GM19023 (cell line): Measurements from ENCODE around the gene SARDH.

Experiments used
- ATAC-seq: cut with Tn5 transposase; IDR thresholded peaks from one replicate; pipeline ENCODE4 v1.9.1; 2021; ENCODE audit warnings: mild to moderate bottlenecking, moderate library complexity; ENCODE audit not compliant: unreplicated experiment

Gene SARDH

DNA sequence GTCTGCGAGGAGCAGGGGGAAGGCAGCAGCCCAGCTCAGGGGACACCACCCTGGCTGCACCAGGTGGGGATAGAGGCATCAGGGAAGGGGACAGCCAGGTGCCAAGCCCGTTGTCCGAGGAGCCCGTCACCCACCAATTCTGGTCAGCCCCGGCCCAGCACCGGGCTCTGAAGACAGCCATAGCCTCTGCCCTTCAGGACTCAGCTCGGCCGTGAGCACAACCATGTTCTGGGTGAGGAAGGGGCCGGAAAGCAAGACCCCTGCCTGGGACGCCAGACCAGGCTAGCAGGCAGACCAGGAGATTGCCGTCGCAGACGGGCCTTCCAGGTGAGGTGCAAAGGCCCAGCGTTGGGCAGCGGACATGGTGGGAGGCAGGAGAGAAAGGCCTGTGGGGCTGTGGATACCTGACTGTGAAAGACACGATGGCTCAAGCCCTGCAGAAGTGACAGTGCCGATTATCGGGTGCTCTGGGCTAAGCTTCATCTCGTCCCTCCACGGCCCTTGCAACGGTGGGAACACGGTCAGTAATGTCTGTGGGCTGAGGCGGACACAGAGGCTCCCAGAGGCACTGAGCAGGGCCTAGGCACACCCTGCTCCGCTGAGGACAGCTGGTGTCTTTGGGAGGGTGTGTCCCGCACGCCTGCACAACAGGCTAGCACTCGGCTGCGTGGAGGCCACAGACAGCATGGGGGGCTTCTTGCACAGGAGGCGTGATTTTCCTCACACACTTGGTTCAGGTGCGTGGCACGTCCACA is 65.5 kb downstream of the SARDH start:
- ATAC-seq, result no peak

- ATAC-seq, result no peak
Observed at GRCh38 chr9:133671371-133671770, 66.8 kb downstream of the SARDH start.

DNA sequence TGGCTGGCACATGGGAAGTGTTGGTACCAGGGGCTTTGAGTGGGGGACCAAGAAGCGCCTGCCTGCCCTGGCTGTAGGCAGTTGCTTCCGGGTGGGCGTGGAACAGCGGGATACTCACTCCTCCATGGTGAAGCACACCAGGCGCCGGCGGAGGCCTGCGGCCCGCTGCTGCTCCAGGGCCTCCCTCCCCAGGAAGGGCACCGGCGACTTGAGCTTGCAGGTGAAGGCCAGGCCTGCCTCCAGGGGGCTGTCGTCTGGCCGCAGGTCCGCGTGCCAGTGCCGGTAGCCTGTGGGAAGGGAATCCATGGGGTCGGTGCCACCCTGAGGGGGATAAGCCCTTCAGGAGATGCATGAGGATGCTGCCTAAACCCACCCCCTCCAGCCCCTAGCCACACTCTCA is 67.7 kb downstream of the SARDH start:
- ATAC-seq, result no peak

DNA sequence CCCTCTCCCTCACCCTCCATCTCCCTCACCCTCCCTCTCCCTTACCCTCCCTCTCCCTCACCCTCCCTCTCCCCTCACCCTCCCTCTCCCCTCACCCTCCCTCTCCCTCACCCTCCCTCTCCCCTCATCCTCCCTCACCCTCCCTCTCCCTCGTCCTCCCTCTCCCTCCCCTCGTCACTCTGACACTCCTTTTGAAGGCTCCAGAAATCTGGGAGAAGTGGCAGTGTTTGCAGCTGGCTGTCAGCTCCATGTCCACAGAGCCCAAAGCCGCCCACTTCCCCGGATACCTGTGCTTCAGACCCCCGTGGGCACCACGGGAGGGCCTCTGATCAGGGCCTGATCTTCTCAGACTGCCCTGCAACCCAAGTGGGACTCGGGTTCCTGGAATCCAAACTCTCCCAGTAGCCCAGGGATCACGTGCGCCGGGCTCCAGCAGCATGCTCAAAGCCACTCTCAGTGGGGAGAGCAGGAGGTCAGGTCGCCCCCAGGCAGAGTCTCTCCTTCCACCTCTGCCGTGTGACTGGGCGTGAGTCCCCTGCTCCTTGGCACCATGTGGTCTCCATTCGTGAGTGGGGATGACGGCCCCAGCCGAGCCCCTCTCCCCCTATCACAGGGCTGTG is 68.9 kb downstream of the SARDH start:
- no peak for ATAC-seq

GRCh38 chr9:133667759-133668450 is 70.2 kb downstream of the SARDH start:
- ATAC-seq, result no peak

GRCh38 chr9:133666845-133667244 is 71.3 kb downstream of the SARDH start:
- no peak for ATAC-seq

DNA sequence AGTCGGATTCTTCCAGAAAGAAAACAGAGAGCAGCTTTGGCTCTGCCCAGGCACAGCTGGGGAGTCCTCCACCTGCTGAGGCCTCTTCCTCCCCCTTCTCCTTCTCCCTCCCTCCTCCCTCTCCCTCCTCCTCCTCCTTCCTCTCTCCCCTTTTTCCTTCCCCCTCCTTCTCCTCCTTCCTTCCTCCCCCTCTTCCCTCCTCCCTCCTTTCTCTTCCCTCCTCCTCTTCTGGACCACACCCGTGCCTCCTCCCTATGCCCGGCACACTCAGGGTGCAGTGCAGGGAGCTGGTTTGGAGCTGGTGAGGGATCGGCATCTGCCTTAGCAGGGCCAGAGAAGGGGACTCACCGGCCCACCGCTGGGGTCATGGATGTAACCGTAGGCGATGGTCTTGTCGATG is 71.8 kb downstream of the SARDH start:
- no peak for ATAC-seq

DNA sequence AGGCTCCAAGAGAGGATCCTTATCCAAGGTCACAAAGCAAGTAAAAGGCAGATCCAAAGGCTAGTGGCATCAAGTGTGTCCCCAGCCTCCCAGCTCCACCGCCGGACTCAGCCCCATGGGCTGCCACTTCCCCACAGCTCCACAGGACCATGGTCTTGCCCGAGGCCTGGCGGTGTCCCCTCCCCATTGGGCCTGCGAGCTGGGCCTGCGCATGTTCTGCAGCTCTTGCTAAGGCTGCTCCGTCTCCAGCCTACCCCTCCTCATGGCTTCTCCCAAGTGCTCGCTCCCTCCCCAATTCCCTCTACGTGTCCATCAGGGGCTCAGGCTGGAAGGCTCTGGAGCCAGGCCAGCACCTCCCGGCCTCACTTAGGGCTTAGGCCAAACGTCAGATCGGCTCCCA is 72.6 kb downstream of the SARDH start:
- no peak for ATAC-seq

- no peak for ATAC-seq
Observed at GRCh38 chr9:133665096-133665495, 73.1 kb downstream of the SARDH start.

DNA sequence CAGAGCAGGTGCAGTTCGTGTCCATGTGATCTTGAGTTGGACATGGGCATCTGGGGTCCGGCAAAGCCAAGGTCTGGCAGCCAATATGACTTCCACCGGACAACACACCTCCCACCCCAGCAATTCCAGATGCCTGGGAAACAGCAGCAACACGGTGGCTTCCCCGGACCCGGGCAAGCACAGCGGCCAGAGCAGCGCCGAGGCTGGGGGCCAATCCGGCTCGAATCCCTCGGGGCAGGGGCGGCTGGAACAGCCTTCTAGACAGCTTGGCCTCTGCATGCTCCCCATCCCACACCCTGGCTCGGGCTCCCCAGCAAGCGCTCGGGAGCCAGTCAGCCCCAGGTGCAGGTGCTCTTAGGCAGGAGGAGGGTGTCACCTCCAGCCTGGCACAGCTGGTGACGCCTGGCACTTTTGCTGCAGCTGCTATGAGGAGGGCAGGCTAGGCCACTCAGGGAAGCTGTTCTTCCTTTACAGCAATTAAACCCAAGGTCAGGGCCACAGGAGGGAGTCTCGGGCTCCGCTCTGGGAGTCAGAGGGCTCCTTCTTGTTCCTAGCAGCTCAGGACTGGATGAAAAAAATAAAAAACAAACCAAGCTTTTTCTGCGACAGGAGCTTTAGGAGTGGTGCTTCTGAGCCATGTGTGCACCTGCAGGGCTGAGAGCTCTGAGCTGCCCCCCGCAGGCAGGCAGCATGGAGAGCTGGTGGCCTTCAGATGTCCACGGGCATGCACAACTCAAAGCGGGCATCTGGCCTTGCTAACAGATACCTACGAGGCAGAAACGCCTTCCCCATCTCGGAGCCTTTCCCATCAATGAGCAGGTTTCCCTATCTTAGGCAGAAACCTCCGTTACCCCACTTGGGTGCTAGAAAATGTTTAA is 73.7 kb downstream of the SARDH start:
- ATAC-seq, result no peak

GRCh38 chr9:133661846-133662540 is 76.2 kb downstream of the SARDH start:
- no peak for ATAC-seq

DNA sequence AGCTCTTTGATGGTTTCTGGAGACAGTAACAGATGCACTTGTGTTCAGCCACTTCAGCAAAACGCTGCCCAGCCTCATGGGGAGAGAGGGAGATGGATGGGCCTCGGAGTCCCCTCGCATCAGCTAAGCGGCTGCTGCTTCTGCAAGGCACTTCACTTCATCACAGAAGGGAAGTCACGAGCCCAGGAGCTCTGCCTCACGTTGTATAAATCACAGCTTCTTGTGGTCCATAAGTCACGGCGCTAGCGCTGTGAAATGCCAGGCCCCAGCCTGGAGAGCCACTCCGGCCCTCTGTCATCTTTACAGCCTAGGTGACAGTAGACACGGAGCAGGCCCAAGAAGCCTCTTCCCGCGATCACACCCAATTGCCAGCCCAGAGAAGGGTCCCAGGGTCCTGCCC is 78.6 kb downstream of the SARDH start:
- no peak for ATAC-seq

GRCh38 chr9:133658442-133659431 is 79.4 kb downstream of the SARDH start:
- ATAC-seq, result no peak

DNA sequence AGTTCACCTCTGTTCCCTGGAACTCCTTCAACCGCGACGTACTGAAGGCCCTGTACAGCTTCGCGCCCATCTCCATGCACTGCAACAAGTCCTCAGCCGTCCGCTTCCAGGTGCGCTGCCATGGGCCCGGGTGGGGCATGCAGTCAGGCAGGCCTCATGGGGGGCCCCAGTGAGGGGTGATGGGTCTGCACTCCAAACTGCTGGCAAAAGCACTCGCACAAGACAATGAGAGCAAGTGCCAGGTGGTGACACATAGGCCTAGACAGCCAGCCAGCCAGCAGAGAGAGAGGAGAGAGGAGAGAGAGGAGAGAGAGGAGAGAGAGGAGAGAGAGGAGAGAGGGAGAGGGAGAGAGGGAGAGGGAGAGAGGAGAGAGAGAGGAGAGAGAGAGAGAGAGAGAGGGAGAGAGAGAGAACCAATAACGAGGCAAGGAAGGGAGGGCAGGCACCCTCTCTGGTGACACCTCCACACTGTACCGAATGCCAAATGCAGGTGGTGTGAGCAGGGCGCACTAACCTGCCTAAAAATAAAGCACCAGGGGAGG is 81.0 kb downstream of the SARDH start:
- no peak for ATAC-seq

DNA sequence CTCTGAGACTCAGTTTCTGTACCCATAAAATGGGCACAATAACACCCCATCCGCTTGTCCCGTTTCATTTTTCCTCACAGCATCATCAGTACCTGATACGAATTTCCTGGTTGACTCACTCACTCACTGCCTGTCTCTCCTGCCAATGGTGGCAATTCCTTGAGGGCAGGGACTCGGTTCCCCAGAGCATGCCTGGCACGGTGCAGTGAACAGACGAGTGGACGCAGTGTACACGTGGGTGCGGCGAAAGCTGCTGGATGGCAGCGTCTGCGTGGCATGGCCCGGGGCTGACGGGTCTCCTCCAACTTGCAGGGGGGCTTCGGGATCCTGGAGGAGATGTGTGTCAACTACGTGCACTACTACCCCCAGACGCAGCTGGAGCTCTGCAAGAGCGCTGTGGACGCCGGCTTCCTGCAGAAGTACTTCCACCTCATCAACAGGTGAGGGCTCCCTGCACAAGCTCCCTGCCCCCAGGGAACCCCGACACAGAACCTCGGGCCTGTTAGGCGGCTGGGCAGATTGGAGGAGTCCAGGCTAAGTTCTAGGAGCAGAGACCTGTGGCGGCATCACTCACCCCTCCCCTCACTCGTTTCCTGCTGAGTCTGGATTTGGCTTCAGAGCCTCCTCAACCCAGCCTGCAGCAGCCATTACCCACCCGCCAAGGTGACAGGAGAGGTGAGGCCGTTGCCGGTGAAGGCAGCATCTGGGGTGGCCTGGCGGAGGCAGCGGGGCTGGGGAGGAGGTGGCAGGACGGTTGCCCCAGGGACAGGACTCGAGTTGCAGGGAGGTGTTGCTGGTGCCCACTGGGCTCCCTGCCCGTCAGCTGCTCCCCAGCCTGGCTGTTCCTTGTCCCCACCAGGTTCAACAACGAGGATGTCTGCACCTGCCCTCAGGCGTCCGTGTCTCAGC is 81.7 kb downstream of the SARDH start:
- ATAC-seq, result no peak

GRCh38 chr9:133655701-133656100 is 82.5 kb downstream of the SARDH start:
- ATAC-seq, result no peak

GRCh38 chr9:133654736-133655657 is 83.2 kb downstream of the SARDH start:
- no peak for ATAC-seq
